Epithelial cell of proximal tubule (primary cell): ENCODE measurements around the gene TCHH. TPM values are rescaled to one million over a fixed set of nuclear protein-coding genes. Genes with fewer than 3 reads are reported as not detected.

Experiments used
- DNase-seq: peaks from one replicate; pipeline ENCODE4 v3.0.0-alpha.2; 2011; ENCODE audit warnings: low read depth
- H3K4me3 ChIP-seq: 2 replicates; pipeline ENCODE4 v1.5.1; 2011; ENCODE audit warnings: low read depth, mild to moderate bottlenecking, low read length
- CTCF ChIP-seq: conservative IDR thresholded peaks from 2 replicates; pipeline ENCODE4 v1.5.1; 2012; ENCODE audit warnings: low read depth, mild to moderate bottlenecking, low read length
- total RNA-seq: library from RNA; depleted of rRNA; stranded (reverse); fragments of >200 nt; gene quantifications from 2 replicates; pipeline ENCODE4 v1.2.3, GENCODE V29; 2015

Gene TCHH
- total RNA-seq, 1 donor from 2014 or later: under 0.01 TPM

- DNase-seq: no peak
- TF ChIP-seq CTCF: no peak
- H3K4me3 ChIP-seq: peak overlapping the region; percentile 57
These were observed 6.4 kb downstream of the TCHH start for GRCh38 chr1:152108882-152109222.

- no peak for TF ChIP-seq CTCF
- peak overlapping the region; percentile 57 for H3K4me3 ChIP-seq
- no peak for DNase-seq
These were observed 7.0 kb downstream of the TCHH start for GRCh38 chr1:152107984-152108881.

- peak overlapping the region; percentile 57 for H3K4me3 ChIP-seq
- TF ChIP-seq CTCF: no peak
- DNase-seq: no peak
These were observed 7.9 kb downstream of the TCHH start for GRCh38 chr1:152107031-152107983.

- no peak overlapping the region for H3K4me3 ChIP-seq
- no peak for DNase-seq
- no peak for TF ChIP-seq CTCF
These were observed 10.4 kb downstream of the TCHH start for GRCh38 chr1:152104854-152105253.

- DNase-seq: no peak
- no peak for TF ChIP-seq CTCF
- no peak overlapping the region for H3K4me3 ChIP-seq
These were observed 18.3 kb downstream of the TCHH start for GRCh38 chr1:152096931-152097330.

GRCh38 chr1:152089014-152089674 is 26.1 kb downstream of the TCHH start, which contains the start of gene TCHHL1:
TSS of gene TCHHL1 (minus strand) at chr1:152089064. CDS start at chr1:152088143, 921 bp downstream.
- no peak for TF ChIP-seq CTCF
- H3K4me3 ChIP-seq: no peak within 1 kb of the TSS
- DNase-seq: no peak
